Lung (tissue), 12 donors: Measurements from ENCODE around the gene PTMA. TPM values are rescaled to one million over a fixed set of nuclear protein-coding genes. Genes with fewer than 3 reads are reported as not detected.

Source experiments
- ATAC-seq: fragments of 200-7000 bp; cut with Tn5 transposase; one replicate; pipeline ENCODE4 v1.9.1; 2020; ENCODE audit warnings: moderate number of reproducible peaks; ENCODE audit not compliant: insufficient read depth, low FRiP score
- DNase-seq, 3 donors: peaks; one replicate each; pipeline ENCODE4 v3.0.0-alpha.2; 2013 to 2017
- H3K27ac ChIP-seq, 2 donors: one replicate each; pipeline ENCODE4 v1.5.1; 2013; ENCODE audit warnings: mild to moderate bottlenecking in 2 of 2, moderate library complexity in 2 of 2, control low read depth in 1 of 2, inconsistent platforms in 1 of 2, low read depth in 1 of 2, low read length in 1 of 2
- H3K27me3 ChIP-seq, 3 donors: one replicate each; pipeline ENCODE4 v1.5.1; 2013; ENCODE audit warnings: low read length in 2 of 3; ENCODE audit not compliant: control insufficient read depth in 3 of 3, insufficient read depth in 3 of 3
- H3K36me3 ChIP-seq, 4 donors: one replicate each; pipeline ENCODE4 v1.5.1; 2013; ENCODE audit warnings: low read length in 4 of 4, mild to moderate bottlenecking in 1 of 4, moderate library complexity in 1 of 4; ENCODE audit not compliant: control insufficient read depth in 4 of 4, insufficient read depth in 4 of 4
- H3K4me1 ChIP-seq, 5 donors: one replicate each; pipeline ENCODE4 v1.5.1; 2013; ENCODE audit warnings: low read length in 5 of 5, mild to moderate bottlenecking in 2 of 5, moderate library complexity in 1 of 5; ENCODE audit not compliant: control insufficient read depth in 5 of 5, insufficient read depth in 5 of 5
- H3K4me3 ChIP-seq: one replicate; pipeline ENCODE4 v1.5.1; 2013; ENCODE audit warnings: mild to moderate bottlenecking, control low read depth, moderate library complexity
- H3K9ac ChIP-seq, 2 donors: one replicate each; pipeline ENCODE4 v1.5.1; 2013; ENCODE audit warnings: low read length in 2 of 2, control low read depth in 1 of 2; ENCODE audit not compliant: insufficient read depth in 1 of 2
- H3K9me3 ChIP-seq, 4 donors: one replicate each; pipeline ENCODE4 v1.5.1; 2013; ENCODE audit warnings: low read length in 3 of 4, mild to moderate bottlenecking in 1 of 4, moderate library complexity in 1 of 4; ENCODE audit not compliant: control insufficient read depth in 4 of 4, insufficient read depth in 3 of 4
- WGBS, 2 donors: extraction: QIAGEN DNeasy Blood & Tissue Kit; methylation state at CpG; one replicate each; pipeline ENCODE4 v1.1.7; 2013; 5-methylcytosine and 5-hydroxymethylcytosine counted together
- polyA plus RNA-seq, 2 donors: library from polyadenylated mRNA; stranded (reverse); fragments of 200-250 nt; gene quantifications; one replicate each; pipeline ENCODE4 v1.2.1, GENCODE V29; 2013
- total RNA-seq, 2 donors: library from RNA; depleted of rRNA in 1 of 2; stranded (reverse); fragments of >200 nt in 1 of 2; gene quantifications; one replicate each; pipeline ENCODE4 v1.2.1, GENCODE V29; 2014 to 2021
- TF ChIP-seq, protein P1 (sequence below): IDR thresholded peaks from 2 replicates; pipeline ENCODE4 v1.5.1; 2012; ENCODE audit warnings: mild to moderate bottlenecking; ENCODE audit errors: control extremely low read depth, extremely low read depth
- donor health status: control.
- donor health status: control.
- donor health status: Bipolar disorder and iron deficiency.
- donor health status: healthy.
- donor health status: DM: yes; HTN: yes; CAD: no.

PTMA gene
- total and polyA plus RNA-seq, 4 donors: 755 to 1,655 (median 1,279) TPM

DNA sequence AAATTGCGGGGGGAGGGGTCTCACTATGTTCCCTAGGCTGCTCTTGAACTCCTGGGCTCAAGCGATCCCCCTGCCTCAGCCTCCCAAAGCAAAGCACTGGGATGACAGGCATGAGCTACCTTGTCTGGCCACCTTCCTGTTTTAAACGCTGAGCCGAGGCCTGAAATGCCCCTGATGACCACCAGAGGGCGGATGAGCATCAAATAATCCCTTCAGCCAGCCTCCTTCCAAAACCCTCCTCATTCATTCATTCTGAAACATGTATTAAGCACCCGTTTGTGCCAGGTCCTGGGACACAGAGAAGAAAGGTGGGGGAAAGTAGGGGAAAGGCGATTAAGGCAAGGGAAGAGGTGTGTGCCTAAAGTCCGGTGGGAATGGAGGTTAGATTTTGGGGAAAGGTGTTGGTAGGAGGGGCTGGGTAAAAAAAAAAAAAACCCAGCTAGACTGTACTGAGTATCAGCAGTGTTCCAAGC is 30.7 kb upstream of the PTMA start:
- 2% methylated on average over 8 of the region's 8 CpGs for WGBS, 2 donors

DNA sequence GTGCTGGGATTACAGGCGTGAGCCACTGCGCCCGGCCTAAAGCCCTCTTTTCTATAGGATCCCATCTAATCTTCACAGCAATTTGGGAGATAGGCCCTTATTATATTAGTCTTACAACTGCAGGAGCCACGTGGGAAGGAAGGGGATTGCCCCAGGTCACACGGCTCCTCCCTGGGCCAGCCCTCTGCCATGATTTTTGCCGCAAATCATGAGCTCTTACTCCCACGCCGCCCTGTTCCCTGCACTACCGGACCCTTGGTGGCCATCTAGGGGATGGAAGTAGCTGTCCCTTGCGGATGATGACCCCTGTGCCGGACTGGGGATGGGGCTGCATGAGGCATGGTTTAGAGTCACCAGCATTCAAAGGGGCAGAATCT is 28.4 kb upstream of the PTMA start:
- no peaks in the 10 kb centered on the region for H3K27me3 ChIP-seq
- H3K27ac ChIP-seq: no peak overlapping the region
- ATAC-seq (no peak), DNase-seq (no peak)
- no peak overlapping the region for H3K4me3 ChIP-seq
- H3K4me1 ChIP-seq: peaks cover 0 to 28% (median 8%) of the 10 kb centered on the region in 5 donors
- H3K9me3 ChIP-seq: no peaks in the 10 kb centered on the region
- WGBS, 2 donors: 77 to 85% methylated on average over 11 of the region's 11 CpGs
- H3K9ac ChIP-seq: no peak overlapping the region
- no peaks in the 10 kb centered on the region for H3K36me3 ChIP-seq
- TF ChIP-seq, protein P1, sequence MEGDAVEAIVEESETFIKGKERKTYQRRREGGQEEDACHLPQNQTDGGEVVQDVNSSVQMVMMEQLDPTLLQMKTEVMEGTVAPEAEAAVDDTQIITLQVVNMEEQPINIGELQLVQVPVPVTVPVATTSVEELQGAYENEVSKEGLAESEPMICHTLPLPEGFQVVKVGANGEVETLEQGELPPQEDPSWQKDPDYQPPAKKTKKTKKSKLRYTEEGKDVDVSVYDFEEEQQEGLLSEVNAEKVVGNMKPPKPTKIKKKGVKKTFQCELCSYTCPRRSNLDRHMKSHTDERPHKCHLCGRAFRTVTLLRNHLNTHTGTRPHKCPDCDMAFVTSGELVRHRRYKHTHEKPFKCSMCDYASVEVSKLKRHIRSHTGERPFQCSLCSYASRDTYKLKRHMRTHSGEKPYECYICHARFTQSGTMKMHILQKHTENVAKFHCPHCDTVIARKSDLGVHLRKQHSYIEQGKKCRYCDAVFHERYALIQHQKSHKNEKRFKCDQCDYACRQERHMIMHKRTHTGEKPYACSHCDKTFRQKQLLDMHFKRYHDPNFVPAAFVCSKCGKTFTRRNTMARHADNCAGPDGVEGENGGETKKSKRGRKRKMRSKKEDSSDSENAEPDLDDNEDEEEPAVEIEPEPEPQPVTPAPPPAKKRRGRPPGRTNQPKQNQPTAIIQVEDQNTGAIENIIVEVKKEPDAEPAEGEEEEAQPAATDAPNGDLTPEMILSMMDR: no peak

More for the DNA sequence above, 30.7 kb upstream of the PTMA start:
- Histone ChIP-seq H3K4me3 (no peak overlapping the region), H3K9me3 (no peaks in the 10 kb centered on the region), H3K36me3 (no peaks in the 10 kb centered on the region), H3K27ac (no peak overlapping the region), H3K9ac (peak overlapping the region in 1 of 2 donors; percentile 24), H3K27me3 (no peaks in the 10 kb centered on the region), H3K4me1 (peaks cover 0 to 28% (median 10%) of the 10 kb centered on the region in 5 donors)
- peak; percentile 6 for ATAC-seq
- TF ChIP-seq, protein P1: peak; percentile 97
- DNase-seq: peak; percentile 88 to 93 (median 92)

DNA sequence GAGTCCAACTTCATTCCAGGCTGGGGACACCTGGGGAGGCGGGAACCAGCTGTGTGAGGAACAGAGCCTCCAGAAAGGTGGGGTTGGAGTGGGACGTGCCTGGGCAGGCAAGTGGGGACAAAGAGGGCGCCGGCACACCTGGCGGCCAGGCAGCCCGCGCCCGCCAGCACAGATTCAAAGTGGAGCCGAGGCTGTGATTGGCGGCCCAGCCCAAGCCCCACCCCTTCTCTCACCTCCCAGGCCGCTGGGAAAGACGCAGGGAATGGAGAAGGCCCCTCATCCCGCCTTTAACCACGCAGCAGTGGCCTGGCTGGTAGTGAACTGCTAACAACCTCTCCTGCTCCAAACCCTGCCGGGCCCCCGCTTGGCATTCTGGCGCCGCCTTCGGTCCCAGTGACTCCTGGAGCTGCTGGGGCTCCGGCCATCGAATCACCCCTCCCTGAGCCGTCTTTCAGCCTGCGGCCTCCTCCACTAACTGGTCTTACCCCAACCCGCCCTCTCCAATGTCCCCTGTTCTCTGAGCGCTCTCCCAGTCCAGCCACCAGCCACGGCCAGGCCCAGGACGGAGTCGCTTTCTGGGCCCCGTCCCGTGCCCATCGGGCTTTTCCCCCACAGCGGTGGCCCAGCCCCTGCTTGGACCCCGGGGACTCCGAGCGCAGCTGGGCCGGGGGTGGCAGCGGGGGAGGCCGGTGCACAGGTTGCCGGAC is 27.9 kb upstream of the PTMA start:
- ATAC-seq: peak; percentile 6
- no peaks in the 10 kb centered on the region for H3K9me3 ChIP-seq
- H3K4me1 ChIP-seq: peaks cover 0 to 24% (median 8%) of the 10 kb centered on the region in 5 donors
- H3K9ac ChIP-seq: peak overlapping the region in 1 of 2 donors; percentile 46
- peak; percentile 52 to 60 (median 53) for DNase-seq
- peak overlapping the region; percentile 87 to 98 for H3K27ac ChIP-seq
- H3K27me3 ChIP-seq: no peaks in the 10 kb centered on the region
- peak overlapping the region; percentile 31 for H3K4me3 ChIP-seq
- TF ChIP-seq, protein P1: no peak
- no peaks in the 10 kb centered on the region for H3K36me3 ChIP-seq
- 49 to 53% methylated on average over 36 to 39 of the region's 39 CpGs for WGBS, 2 donors
